Erythroblast (primary cell): ENCODE measurements around the gene GOLGA8R.
"Not testable (repeated sequence)": the region's sequence is repeated elsewhere in the genome, so short reads cannot be mapped to it uniquely, and the experiment has no call there.

Experiments
- GATA1 ChIP-seq: IDR thresholded peaks from 2 replicates; pipeline ENCODE4 v1.6.1; 2011; ENCODE audit warnings: low read depth, mild to moderate bottlenecking, control low read depth, low read length, moderate library complexity
- POLR2A ChIP-seq: IDR thresholded peaks from 2 replicates; pipeline ENCODE4 v1.6.1; 2011; ENCODE audit warnings: mild to moderate bottlenecking, low read length

GRCh38 chr15:30360990-30361389 lies 53.1 kb downstream of the GOLGA8R start:
- not testable (repeated sequence) for TF ChIP-seq POLR2A, GATA1
